ENCODE results near the gene ACAP1.

Gene ACAP1

GRCh38 chr17:7384489-7385081 is 48.3 kb downstream of the ACAP1 start:
- no peak; the same call in 2 of the 3 replicates for ATAC-seq
- TF ChIP-seq ZC3H10 (CRISPR knock-in tag; IDR thresholded peaks at IDR 0.05) (no peak), CSDC2 (CRISPR knock-in tag; IDR thresholded peaks at IDR 0.05) (no peak), TCF4 (CRISPR knock-in tag; IDR thresholded peaks at IDR 0.05; ENCODE audit: borderline replicate concordance) (no peak), PATZ1 (CRISPR knock-in tag; IDR thresholded peaks at IDR 0.05; ENCODE audit: borderline replicate concordance) (no peak), ZNF70 (CRISPR knock-in tag; IDR thresholded peaks at IDR 0.05) (no peak), ZFP3 (CRISPR knock-in tag; IDR thresholded peaks at IDR 0.05) (no peak), PPARA (CRISPR knock-in tag; IDR thresholded peaks at IDR 0.05; ENCODE audit: borderline replicate concordance) (no peak)
- TF ChIP-seq, protein P1, sequence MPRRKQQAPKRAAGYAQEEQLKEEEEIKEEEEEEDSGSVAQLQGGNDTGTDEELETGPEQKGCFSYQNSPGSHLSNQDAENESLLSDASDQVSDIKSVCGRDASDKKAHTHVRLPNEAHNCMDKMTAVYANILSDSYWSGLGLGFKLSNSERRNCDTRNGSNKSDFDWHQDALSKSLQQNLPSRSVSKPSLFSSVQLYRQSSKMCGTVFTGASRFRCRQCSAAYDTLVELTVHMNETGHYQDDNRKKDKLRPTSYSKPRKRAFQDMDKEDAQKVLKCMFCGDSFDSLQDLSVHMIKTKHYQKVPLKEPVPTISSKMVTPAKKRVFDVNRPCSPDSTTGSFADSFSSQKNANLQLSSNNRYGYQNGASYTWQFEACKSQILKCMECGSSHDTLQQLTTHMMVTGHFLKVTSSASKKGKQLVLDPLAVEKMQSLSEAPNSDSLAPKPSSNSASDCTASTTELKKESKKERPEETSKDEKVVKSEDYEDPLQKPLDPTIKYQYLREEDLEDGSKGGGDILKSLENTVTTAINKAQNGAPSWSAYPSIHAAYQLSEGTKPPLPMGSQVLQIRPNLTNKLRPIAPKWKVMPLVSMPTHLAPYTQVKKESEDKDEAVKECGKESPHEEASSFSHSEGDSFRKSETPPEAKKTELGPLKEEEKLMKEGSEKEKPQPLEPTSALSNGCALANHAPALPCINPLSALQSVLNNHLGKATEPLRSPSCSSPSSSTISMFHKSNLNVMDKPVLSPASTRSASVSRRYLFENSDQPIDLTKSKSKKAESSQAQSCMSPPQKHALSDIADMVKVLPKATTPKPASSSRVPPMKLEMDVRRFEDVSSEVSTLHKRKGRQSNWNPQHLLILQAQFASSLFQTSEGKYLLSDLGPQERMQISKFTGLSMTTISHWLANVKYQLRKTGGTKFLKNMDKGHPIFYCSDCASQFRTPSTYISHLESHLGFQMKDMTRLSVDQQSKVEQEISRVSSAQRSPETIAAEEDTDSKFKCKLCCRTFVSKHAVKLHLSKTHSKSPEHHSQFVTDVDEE (CRISPR knock-in tag; IDR thresholded peaks at IDR 0.05), result no peak
- TF ChIP-seq, protein P2, sequence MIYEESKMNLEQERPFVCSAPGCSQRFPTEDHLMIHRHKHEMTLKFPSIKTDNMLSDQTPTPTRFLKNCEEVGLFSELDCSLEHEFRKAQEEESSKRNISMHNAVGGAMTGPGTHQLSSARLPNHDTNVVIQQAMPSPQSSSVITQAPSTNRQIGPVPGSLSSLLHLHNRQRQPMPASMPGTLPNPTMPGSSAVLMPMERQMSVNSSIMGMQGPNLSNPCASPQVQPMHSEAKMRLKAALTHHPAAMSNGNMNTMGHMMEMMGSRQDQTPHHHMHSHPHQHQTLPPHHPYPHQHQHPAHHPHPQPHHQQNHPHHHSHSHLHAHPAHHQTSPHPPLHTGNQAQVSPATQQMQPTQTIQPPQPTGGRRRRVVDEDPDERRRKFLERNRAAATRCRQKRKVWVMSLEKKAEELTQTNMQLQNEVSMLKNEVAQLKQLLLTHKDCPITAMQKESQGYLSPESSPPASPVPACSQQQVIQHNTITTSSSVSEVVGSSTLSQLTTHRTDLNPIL (CRISPR knock-in tag; IDR thresholded peaks at IDR 0.05; ENCODE audit: low read depth), result no peak

DNA sequence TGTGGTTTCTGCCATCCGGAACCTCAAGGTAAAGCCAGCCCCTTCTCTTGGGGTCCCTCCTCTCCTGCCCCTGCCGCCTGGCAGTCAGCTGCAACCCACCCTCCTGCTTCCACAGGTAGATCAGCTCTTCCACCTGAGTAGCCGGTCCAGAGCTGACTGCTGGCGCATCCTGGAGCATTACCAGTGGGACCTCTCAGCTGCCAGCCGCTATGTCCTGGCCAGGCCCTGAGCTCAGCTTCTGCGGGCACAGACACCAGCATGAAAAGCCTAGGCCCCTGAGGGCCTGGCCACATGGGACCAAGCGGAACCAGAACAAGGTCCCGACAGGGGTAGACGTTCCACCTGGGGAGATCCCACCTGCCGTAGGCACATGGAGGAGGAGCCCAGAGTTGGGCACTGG is 52.5 kb downstream of the ACAP1 start:
- TF ChIP-seq SNAI2 (CRISPR knock-in tag; IDR thresholded peaks at IDR 0.05), result no peak
- no peak for TF ChIP-seq ZNF565 (CRISPR knock-in tag; conservative IDR thresholded peaks at IDR 0.05; ENCODE audit: low read depth)
- TF ChIP-seq TCF4 (CRISPR knock-in tag; IDR thresholded peaks at IDR 0.05; ENCODE audit: borderline replicate concordance), result no peak
- no peak for TF ChIP-seq PATZ1 (CRISPR knock-in tag; IDR thresholded peaks at IDR 0.05; ENCODE audit: borderline replicate concordance)
- TF ChIP-seq ZFP30 (CRISPR knock-in tag; IDR thresholded peaks at IDR 0.05), result no peak
- TF ChIP-seq ARNTL (CRISPR knock-in tag; IDR thresholded peaks at IDR 0.05; ENCODE audit: borderline replicate concordance, low read depth), result no peak
- TF ChIP-seq ZC3H10 (CRISPR knock-in tag; IDR thresholded peaks at IDR 0.05), result no peak
- TF ChIP-seq, protein P1 (CRISPR knock-in tag; IDR thresholded peaks at IDR 0.05), result no peak
- no peak for TF ChIP-seq ESRRG (CRISPR knock-in tag; IDR thresholded peaks at IDR 0.05)
- TF ChIP-seq, protein P2 (CRISPR knock-in tag; IDR thresholded peaks at IDR 0.05; ENCODE audit: low read depth), result no peak
- TF ChIP-seq ZNF8 (CRISPR knock-in tag; IDR thresholded peaks at IDR 0.05), result no peak
- no peak for TF ChIP-seq CSDC2 (CRISPR knock-in tag; IDR thresholded peaks at IDR 0.05)
- no peak for TF ChIP-seq ZFP3 (CRISPR knock-in tag; IDR thresholded peaks at IDR 0.05)
- TF ChIP-seq RARB (CRISPR knock-in tag; IDR thresholded peaks at IDR 0.05), result no peak
- no peak for TF ChIP-seq ISL1 (CRISPR knock-in tag; IDR thresholded peaks at IDR 0.05)
- no peak for TF ChIP-seq BACH2 (CRISPR knock-in tag; IDR thresholded peaks at IDR 0.05; ENCODE audit: borderline replicate concordance)
- TF ChIP-seq POU6F1 (CRISPR knock-in tag; IDR thresholded peaks at IDR 0.05; ENCODE audit: borderline replicate concordance, low read depth), result no peak
- no peak for TF ChIP-seq GLIS3 (CRISPR knock-in tag; IDR thresholded peaks at IDR 0.05)
- no peak for TF ChIP-seq PPARA (CRISPR knock-in tag; IDR thresholded peaks at IDR 0.05; ENCODE audit: borderline replicate concordance)
- no peak for ATAC-seq

Data from SK-N-SH treated with all-trans-retinoic acid at 6 μM for 48 hours (cell line).